ENCODE results near the gene ANTKMT.
"Not testable (repeated sequence)": the region's sequence is repeated elsewhere in the genome, so short reads cannot be mapped to it uniquely, and the experiment has no call there.

Gene ANTKMT

DNA sequence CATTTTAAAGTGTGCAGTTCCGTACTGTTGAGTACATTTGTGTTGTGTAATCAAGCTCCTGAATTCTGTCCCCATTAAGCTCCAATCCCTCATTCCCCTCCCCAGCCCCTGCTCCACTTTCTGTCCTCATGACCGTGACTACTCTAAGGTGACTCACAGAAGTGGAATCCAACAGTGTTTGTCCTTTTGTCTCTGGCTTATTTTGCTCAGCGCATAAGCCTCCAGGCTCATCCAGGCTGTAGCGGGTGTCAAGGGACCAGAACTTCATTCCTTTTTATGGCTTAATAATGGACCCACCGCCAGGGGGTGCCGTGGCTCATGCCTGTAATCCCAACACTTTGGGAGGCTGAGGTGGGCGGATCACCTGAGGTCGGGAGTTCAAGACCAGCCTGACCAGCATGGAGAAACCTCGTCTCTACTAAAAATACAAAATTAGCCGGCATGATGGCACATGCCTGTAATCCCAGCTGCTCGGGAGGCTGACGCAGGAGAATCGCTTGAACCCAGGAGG is 8.2 kb upstream of the ANTKMT start:
- DNase-seq (ENCODE audit: low read depth in 2 of 2, low spot score in 1 of 2), result not testable (repeated sequence)

DNA sequence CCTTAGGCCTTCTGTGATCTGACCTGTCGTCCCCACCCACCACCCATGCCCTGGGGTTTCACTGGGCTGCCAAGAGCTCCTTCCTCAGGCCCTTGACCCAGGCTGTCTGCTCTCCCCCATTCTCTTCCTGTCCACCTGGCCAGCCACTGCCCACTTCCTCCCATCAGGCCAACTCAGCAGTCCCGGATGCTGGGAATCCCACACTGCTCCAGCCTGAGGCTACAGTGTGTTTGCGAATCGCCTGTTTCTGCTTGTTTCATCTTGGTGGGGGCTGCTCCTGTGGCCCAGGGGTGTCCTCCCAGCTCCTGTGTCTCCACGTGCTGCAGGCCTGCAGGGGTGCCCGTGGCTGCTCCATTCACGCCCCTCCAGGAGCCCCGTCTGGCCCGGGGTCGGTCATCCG is 6.9 kb upstream of the ANTKMT start:
- DNase-seq (ENCODE audit: low read depth in 2 of 2, low spot score in 1 of 2), result no peak

DNA sequence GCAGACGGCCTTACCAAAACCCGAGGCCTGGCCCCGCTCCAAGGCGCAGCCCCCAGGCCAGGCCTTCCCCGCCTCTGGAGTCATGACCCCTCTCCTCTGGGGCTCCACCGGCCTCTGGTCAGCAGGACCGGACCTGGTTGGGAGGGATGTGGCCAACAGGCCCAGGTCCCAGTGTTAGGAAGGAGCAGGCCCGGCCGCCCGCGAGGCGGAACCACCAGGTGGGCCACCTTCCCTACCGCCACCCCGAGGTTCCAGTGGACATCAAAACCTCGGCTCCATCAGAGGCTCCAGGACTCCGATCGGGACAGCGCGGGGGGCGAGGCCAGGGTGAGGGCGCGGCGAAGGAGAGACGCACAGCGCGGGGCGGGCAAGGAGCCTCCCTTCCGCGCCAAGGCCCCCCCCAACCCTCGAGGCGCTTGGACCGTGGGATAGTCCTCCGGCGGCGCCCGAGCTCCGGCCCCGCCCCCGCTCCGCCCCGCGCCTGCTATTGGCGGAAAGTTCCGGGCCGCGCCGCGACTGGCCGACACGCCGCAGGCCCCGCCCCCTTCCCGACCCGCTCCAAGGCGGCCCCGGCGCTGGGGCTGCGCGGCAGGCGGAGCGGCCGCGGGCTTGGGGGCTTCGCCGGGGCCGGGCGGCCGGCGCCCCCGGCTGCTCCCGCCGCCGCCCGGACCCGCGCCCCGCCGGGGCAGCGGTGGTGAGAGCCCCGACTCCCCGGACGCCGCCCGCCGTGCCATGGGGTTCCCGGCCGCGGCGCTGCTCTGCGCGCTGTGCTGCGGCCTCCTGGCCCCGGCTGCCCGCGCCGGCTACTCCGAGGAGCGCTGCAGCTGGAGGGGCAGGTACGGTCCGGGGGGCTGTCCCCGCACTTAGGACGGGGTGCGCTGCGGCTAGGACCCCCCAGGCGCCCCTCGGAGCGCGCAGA is 6.1 kb upstream of the ANTKMT start, which contains the start of gene METRN:
TSS of gene METRN (plus strand) at position 561 of the 919 bp plus-strand sequence. CDS start at position 733, 172 bp downstream.
- DNase-seq (ENCODE audit: low read depth in 2 of 2, low spot score in 1 of 2), result peak; percentile 76 to 77

DNA sequence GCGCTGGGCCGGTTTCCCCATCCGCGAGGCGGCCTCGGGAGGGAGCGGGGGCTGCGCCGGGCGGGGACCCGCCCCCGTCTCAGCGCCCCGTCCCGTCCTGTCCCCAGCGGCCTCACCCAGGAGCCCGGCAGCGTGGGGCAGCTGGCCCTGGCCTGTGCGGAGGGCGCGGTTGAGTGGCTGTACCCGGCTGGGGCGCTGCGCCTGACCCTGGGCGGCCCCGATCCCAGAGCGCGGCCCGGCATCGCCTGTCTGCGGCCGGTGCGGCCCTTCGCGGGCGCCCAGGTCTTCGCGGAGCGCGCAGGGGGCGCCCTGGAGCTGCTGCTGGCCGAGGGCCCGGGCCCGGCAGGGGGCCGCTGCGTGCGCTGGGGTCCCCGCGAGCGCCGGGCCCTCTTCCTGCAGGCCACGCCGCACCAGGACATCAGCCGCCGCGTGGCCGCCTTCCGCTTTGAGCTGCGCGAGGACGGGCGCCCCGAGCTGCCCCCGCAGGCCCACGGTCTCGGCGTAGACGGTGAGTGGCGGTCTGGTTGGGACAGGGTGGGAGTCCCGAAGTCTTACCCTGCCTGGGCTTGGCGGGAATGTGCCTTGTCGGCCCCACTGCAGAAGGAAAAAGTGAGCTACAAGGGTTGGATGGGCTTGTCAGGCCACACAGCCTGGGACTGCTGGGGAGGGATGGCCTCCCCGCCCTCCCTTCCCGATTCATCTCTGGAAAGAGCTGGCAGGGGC is 5.3 kb upstream of the ANTKMT start:
- no peak for DNase-seq (ENCODE audit: low read depth in 2 of 2, low spot score in 1 of 2)

DNA sequence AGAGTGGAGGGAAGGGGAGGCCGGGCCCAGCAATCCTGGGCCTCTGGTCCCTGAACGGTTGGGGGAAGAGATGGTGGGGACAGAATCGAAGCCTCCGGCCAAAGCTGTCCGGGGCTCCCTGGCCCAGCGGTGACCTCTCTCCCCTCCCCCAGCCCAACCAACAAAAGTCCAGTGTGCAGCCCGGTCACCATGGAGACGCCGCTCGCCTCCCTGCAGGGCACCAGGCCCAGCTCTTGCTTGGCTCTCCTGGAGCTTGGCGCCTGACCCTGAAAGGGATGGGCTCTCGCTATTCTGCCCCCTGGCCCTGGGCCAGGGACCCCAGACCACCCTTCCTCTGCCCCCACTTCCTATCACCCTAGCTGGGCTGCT is 4.8 kb upstream of the ANTKMT start:
- no peak for DNase-seq (ENCODE audit: low read depth in 2 of 2, low spot score in 1 of 2)

DNA sequence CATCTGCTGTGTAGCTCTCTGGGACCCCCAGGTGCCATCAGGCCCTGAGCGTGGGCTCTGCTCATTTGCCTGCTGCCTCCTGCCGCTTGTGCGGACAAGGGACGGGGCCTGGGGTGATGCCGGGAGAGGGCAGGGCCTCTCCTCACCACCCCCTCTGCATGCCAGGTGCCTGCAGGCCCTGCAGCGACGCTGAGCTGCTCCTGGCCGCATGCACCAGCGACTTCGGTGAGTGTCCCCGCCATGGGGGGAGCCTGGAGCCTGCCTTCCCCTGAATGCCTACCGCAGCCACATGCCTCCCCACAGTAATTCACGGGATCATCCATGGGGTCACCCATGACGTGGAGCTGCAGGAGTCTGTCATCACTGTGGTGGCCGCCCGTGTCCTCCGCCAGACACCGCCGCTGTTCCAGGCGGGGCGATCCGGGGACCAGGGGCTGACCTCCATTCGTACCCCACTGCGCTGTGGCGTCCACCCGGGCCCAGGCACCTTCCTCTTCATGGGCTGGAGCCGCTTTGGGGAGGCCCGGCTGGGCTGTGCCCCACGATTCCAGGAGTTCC is 4.1 kb upstream of the ANTKMT start:
- DNase-seq (ENCODE audit: low read depth in 2 of 2, low spot score in 1 of 2), result no peak

DNA sequence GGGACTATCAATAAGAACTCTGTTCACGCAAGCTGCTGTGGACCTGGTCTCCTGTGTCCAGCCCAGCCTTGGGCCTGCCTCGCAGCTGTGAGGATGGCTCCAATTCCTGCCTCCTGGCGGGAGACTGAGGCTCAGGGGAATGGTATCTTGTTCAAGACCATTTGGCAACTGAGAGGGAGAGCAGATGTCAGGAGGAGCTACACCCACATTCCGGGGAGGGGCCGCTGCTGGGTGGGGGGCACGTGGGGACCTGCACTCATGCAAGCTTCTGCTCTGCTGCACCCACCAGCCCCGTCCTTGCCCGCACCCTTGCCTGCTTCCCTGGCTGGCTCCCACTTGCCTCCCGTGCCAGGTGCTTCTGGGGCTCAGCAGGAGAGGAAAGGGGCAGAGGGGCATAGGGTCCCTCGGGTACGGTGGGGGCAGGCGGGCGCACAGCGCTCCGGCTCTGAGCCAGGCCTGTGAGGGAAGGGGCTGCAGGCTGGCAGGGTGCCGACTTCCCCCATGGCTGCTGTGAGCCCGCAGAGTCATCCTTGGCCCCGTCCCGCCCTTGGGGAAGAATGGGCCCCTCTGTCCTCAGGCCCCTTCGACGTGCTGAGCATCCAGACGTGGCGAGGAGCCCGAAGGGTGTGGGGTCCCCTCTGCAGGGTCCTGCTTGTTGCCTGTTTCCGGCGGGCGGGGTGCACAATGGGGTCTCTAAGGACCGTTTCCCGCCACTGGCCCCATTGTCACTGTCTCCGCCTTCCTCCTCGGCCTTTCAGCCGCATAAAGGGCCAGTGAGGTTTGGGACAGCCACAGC is 3.3 kb upstream of the ANTKMT start:
- no peak for DNase-seq (ENCODE audit: low read depth in 2 of 2, low spot score in 1 of 2)

DNA sequence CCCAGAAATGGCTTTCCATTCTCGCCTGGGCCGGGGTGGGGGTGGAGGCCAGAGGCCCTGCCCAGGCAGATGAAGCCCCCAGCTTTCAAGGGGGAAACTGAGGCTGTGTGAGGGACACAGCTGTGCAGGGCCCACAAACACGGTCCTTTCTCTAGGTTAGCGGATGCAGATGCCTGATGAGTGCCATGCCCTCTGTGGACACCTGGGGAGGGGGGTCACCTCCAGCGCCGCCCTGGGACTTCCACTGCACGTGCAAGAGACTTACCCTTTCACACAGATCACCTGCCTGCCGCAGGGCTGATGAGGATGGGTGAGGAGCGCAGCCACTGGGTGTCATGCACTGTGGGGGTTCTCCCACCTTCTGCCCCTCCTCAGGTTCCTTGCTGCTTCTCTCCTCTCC is 2.6 kb upstream of the ANTKMT start:
- no peak for DNase-seq (ENCODE audit: low read depth in 2 of 2, low spot score in 1 of 2)

DNA sequence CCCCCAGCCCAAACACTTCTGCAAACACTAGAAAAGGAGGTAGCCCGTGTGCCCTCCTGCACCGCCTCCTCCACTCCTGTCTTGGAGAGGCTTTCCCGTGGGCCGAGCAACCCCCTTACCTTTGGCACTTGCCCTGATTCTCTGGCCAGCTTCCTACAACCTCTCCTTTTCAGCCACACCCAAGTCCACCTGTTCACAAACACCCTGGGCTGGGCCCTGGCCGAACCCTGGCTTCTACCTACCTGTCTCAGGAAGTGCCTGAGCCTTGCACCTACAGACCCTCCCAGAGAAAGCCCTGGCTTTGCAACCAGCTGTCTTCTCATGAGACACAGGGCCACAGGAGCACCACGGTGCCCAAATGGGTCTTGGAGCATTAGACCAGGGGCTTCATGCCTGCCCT is 2.0 kb upstream of the ANTKMT start:
- DNase-seq (ENCODE audit: low read depth in 2 of 2, low spot score in 1 of 2), result no peak

DNA sequence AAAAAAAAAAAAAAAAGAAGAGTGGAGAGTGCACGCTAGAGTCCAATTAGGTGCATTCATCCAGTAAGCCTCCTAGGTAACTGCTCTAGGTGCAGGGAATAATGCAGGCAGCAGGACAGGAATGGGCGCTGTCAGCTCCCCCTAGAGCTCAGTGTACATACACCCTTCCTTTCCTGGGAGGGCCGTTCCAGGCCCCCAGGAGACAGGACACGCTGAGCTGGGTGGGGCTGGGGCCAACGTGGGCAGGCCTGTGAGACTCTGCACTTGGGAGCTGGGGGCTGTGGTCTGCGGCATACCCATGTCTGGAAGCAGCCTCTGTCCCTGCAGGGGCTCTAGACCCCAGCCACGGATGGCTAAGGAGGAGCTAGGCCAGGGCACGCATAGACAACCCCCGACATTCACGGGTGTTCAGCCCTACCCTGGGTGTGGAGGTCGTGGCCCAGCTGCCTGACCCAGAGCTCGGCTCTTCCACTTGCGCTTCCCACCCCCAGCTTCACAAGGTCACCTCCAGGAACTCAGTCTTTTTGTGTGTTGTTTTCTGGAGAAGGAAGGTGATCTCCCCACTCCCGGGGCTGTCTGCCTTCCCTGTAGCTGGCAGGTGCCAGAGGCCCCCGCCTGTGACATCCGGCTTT is 1.0 kb upstream of the ANTKMT start:
- DNase-seq (ENCODE audit: low read depth in 2 of 2, low spot score in 1 of 2), result no peak

DNA sequence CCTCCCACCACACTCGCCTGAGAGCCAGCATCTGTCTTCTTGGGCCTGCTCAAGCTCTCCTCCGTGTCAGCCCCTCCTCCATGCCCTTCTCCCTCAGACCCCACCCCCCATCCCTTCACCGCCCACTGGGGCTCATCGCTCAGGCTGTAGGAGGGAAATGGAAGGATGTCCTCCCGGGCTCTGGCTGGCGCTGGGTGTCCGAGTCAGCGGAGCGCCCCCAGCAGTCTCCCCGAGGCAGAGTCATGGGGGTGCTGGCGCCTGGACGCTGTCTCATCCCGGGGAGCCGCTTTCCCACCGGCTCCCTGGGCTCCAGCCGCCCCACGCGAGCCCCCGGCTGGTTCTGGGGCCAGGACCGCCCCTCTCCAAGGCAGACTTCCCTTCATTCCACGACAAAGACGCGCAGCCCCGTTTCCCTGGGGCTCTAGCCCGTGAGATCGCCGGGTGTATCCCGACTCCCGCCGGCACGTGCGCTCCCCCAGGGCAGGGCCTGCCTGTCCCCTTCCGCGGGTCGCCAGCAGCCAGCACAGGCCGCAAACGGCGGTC is 428 bp upstream of the ANTKMT start:
- DNase-seq (ENCODE audit: low read depth in 2 of 2, low spot score in 1 of 2), result no peak

DNA sequence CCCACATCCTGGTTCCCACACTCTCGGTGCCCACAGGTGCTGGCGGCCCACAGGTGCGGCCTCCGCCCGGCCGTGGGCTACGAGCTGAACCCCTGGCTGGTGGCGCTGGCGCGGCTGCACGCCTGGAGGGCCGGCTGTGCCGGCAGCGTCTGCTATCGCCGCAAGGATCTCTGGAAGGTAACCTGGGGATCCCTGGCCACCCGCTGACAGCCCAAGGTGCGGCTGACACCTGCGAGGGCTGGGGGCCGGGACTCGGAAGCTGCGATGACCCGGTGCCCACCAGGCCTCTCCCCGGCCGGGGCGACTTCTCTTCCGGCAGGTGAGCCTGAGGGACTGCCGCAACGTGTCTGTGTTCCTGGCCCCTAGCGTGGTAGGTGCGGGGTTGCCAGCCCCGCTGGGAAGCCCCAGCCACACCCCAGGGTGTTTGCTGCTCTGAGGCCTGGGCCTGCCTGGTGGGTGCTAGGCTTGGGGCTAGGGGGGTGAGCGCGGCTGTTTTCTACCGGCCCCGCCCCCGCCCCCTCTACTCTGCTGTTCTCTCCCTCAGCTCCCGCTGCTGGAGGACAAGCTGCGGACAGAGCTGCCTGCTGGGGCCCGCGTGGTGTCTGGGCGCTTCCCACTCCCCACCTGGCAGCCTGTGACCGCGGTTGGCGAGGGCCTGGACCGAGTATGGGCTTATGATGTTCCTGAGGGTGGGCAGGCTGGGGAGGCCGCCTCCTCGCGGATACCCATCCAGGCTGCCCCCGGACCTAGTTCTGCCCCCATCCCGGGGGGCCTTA is 1.0 kb downstream of the ANTKMT start:
- no peak for DNase-seq (ENCODE audit: low read depth in 2 of 2, low spot score in 1 of 2)

DNA sequence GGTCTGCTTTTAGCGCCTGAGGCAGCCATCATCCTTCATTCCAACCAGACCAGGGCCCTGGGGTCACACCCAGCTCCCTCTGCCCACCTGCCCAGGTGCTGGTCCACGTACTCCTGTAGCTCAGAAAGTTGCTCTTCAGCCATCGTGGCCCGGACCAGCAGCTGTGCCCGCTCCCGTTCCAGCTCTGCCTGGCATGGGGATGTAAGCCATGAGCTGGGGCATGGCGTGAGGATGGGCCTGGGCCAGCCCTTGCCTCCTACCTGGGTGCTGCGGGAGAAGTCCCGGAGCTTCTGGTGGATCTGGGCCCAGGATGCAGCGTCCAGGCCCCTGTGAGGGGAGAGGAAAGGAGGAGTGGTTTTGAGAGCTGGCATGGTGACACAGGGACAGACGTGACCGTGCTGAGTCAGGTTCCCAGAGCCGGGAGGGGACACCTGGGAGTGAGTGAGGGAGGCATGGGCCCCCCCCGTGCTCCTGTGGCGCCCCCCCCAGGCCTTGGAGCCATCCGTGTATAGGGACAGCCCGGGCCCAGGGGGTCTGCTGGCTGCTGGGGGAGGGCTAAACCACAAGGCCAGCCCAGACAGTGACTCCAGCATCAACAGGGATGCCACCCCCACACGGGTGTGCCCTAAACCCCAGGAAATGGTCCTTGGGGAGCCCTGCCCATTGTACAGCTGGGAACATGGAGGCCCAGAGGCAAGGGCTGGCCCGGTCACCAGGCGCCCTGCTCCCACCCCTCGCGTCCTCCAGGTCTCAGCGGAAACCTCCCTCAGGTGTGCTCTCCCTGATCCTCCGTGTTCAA is 2.1 kb downstream of the ANTKMT start:
- no peak for DNase-seq (ENCODE audit: low read depth in 2 of 2, low spot score in 1 of 2)

DNA sequence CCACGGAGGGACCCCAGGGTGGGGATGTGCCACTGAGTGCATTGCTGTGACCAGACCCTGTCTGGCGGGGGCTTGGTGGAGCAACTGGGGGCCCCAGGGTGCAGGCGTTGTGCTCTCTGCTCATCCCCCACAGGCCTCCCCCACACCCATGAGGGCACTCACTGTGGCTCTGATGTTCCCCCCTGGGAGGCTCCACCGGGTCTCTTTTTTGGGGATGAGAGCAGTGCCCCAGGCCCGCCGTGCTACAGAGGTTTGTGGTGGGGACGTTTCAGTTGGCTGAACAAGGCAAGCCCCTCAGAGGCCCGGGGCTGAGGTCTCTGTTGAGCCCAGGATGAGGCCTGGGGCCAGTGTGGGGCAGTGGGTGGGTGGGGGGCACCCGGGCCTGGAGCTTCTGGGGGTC is 2.7 kb downstream of the ANTKMT start:
- no peak for DNase-seq (ENCODE audit: low read depth in 2 of 2, low spot score in 1 of 2)

DNA sequence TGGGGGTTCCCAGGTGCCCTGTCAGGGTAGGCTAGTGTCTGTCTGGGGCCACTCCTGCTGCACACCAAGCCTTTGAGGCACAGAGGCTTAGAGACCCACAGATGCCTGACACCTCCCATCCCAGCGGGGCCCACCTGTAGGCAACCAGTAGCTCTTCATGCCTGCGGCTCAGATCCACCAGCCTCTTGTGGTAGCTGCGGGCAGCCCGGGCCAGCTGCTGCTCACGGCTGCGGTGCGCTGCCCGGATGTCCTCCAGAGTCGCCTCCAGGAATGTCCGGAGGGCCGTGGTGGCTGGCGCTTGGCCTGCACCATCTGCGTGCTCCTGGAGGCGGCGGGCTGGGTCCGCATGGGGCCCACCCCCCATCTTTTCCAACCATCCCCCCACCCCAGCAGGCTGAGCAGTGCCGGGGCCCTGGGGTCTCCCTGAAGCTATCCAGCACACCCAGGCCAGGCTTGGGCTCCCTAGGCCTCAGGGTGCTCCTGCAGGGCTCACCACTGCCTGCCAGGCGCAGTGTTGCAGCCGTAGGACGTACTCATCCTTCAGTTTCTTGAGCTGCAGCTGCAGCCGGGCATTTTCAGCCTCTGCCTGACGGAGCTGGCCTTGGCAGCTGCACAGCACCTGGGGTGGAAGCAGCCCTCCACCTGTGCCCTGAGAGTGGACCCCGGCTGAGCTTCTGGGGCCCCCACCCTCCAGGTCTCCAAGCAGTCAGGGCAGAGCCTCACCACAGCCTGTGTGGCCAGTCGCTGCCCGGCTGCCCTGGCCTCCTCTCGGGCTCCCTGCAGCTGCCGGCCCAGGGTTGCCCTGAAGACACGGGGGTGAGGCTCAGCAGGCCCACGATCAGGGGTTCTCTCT is 3.5 kb downstream of the ANTKMT start:
- no peak for DNase-seq (ENCODE audit: low read depth in 2 of 2, low spot score in 1 of 2)

DNA sequence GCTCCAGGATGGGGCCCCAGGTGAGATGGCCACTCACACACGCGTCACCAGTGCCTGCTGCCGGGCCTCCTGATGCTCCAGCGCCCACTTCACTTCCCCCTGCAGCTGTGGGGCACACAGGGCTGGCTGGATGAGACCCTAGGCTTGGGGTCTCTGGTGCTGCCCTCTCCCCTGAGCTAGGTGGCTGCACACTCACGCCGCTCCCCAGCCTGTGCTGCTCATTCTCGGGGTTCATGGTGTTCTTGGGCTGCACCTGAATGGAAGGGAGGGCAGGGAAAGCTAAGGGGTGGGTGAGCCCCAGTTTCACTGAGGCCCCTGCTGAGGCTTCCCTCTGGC is 4.1 kb downstream of the ANTKMT start:
- DNase-seq (ENCODE audit: low read depth in 2 of 2, low spot score in 1 of 2), result no peak

DNA sequence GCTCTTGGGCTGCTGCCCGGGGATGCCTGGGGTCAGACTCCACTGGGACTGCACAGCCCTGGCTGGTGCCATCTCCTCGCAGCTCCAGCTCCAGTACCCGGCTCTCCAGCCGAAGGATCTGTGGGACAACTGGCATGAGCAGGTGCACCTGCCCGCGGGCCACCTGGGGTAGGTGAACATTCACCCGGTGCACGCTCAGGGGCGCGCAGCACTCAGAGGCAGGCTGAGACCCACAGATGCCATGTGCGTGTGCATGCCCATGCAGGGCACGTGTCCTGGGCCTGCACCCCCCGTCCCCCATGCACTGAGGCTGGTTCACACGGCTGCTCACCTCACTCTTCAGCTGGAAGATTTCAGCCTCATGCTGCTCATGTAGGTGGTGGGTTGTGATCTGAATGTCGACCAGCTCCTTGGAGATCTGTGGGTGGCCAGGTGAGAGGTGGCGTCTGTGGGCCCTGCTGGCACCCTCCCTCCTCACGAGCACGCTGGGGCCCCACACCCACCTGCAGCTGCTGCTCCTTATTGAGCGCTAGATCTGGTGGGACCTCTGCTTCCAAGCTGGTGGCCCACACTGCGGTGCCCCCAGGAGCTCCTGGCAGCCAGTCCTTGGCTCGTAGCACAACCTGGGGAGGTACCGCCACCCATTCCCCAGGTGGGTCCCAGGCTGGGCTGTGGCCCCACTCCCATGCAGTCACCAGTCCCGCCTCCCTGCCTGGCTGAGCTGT is 4.7 kb downstream of the ANTKMT start:
- no peak for DNase-seq (ENCODE audit: low read depth in 2 of 2, low spot score in 1 of 2)

DNA sequence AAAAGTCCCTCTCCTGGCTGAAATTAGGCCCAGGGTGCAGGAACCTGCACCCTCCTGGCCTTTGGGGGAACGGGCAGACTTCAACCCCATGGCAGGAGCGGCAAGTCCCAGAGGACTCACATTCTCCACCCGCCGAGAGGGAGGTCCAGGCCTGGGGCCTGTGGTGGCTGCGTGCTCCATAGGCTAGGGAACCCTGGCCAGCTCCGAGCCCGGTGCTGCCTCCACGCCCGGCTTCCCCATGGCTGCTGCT is 5.2 kb downstream of the ANTKMT start:
- no peak for DNase-seq (ENCODE audit: low read depth in 2 of 2, low spot score in 1 of 2)
